ENCODE data around the gene PWP1. TPM values are rescaled to one million over a fixed set of nuclear protein-coding genes. Genes with fewer than 3 reads are reported as not detected.
"Not testable (repeated sequence)": the region's sequence is repeated elsewhere in the genome, so short reads cannot be mapped to it uniquely, and the experiment has no call there.

PWP1 gene
- total and polyA plus RNA-seq, 9 of the 15 experiments (the other 6 are each of a cell fraction or from before 2014, with no cell fraction given), result 61.6 to 401 (median 111) TPM

GRCh38 chr12:107705522-107705921, 19.9 kb downstream of the PWP1 start:
- H3K4me2 ChIP-seq (ENCODE audit: insufficient read depth, low read length); H3K9ac ChIP-seq (ENCODE audit: insufficient read depth in 1 of 2, low read depth in 2 of 2, low read length in 2 of 2); ATAC-seq; intact Hi-C loops (cut with micrococcal nuclease); H3K4me3 ChIP-seq; in situ Hi-C loops (cut with MboI); H3K9me3 ChIP-seq (replicated peaks; ENCODE audit: control insufficient read depth, insufficient read depth, low read depth, low read length); H4K20me1 ChIP-seq (replicated peaks; ENCODE audit: control insufficient read depth, insufficient read depth, low read length); H2AFZ ChIP-seq (ENCODE audit: low read depth, low read length); FAIRE-seq; POLR2A ChIA-PET; H3K4me1 ChIP-seq (replicated peaks in 1 of 2; ENCODE audit: control insufficient read depth in 2 of 2, insufficient read depth in 2 of 2, low read length in 2 of 2); BruUV-seq (replicated peaks); DNase-seq (ENCODE audit: extremely low read depth in 1 of 4, low spot score in 3 of 4); H3K9me1 ChIP-seq (ENCODE audit: control insufficient read depth, insufficient read depth, low read length); H3K27ac ChIP-seq (ENCODE audit: extremely low read depth, low read depth, low read length); H3K79me2 ChIP-seq (ENCODE audit: control insufficient read depth, insufficient read depth, low read length); CTCF ChIA-PET (ENCODE audit: low intra/inter-chr PET ratio); H3K27me3 ChIP-seq (ENCODE audit: control insufficient read depth in 2 of 2, insufficient read depth in 2 of 2, low read length in 2 of 2): not testable (repeated sequence)
- H3K36me3 ChIP-seq (ENCODE audit: control insufficient read depth, insufficient read depth, low read length), result peaks cover 80% of the 10 kb centered on the region
- 83% methylated on average over 4 of the region's 5 CpGs for WGBS (ENCODE audit: insufficient coverage, low coverage, missing lambda C conversion rate)

DNA sequence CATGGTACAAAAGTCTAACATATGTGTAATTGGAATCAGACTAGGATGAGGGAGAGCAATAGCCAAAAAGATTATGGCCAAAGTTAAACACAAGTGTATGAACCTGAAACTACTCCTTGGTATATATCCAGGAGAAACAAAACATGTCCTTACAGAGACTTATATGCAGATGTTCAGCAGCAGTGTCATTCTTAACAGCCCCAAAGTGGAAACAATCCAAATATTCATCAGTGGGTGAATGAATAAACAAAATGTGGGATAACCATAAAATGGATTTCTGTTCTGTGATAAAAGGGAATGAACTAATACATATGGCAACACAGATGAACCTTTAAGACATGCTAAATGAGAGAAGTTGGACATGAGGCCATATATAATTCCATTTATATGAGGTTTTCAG, 30.2 kb downstream of the PWP1 start:
- intact Hi-C loops (cut with micrococcal nuclease), result no loop called here
- Histone ChIP-seq H3K27ac (ENCODE audit: extremely low read depth, low read depth, low read length) (no peak overlapping the region), H2AFZ (ENCODE audit: low read depth, low read length) (no peak overlapping the region), H3K4me3 (no peak overlapping the region), H3K79me2 (ENCODE audit: control insufficient read depth, insufficient read depth, low read length) (no peaks in the 10 kb centered on the region), H3K9me1 (ENCODE audit: control insufficient read depth, insufficient read depth, low read length) (no peaks in the 10 kb centered on the region), H3K36me3 (ENCODE audit: control insufficient read depth, insufficient read depth, low read length) (peaks cover 51% of the 10 kb centered on the region), H3K9ac (ENCODE audit: insufficient read depth in 1 of 2, low read depth in 2 of 2, low read length in 2 of 2) (no peak overlapping the region), H3K4me2 (ENCODE audit: insufficient read depth, low read length) (no peak overlapping the region), H3K9me3 (replicated peaks; ENCODE audit: control insufficient read depth, insufficient read depth, low read depth, low read length) (no peaks in the 10 kb centered on the region), H3K27me3 (ENCODE audit: control insufficient read depth in 2 of 2, insufficient read depth in 2 of 2, low read length in 2 of 2) (no peaks in the 10 kb centered on the region), H3K4me1 (replicated peaks in 1 of 2; ENCODE audit: control insufficient read depth in 2 of 2, insufficient read depth in 2 of 2, low read length in 2 of 2) (no peaks in the 10 kb centered on the region), H4K20me1 (replicated peaks; ENCODE audit: control insufficient read depth, insufficient read depth, low read length) (no peaks in the 10 kb centered on the region)
- POLR2A ChIA-PET, result no interaction called here
- DNase-seq (ENCODE audit: extremely low read depth in 1 of 4, low spot score in 3 of 4) (no peak), FAIRE-seq (no peak), ATAC-seq (no peak)
- no TSS peak for BruUV-seq (replicated peaks)
- in situ Hi-C loops (cut with MboI), result no loop called here
- CTCF ChIA-PET (ENCODE audit: low intra/inter-chr PET ratio), result no interaction called here
- TF ChIP-seq ZNF24 (IDR thresholded peaks at IDR 0.05) (no peak), ZFP30 (CRISPR knock-in tag; IDR thresholded peaks at IDR 0.05; ENCODE audit: borderline replicate concordance) (no peak), ZNF75A (CRISPR knock-in tag; IDR thresholded peaks at IDR 0.05) (no peak), KLF6 (CRISPR knock-in tag; IDR thresholded peaks at IDR 0.05; ENCODE audit: borderline replicate concordance) (no peak), BRF1 (IDR thresholded peaks at IDR 0.05; ENCODE audit: borderline replicate concordance, extremely low read depth, insufficient read length) (no peak), HMGN3 (IDR thresholded peaks at IDR 0.05; ENCODE audit: borderline replicate concordance, extremely low read depth, insufficient read length, low read depth, low read length) (no peak), RBM17 (IDR thresholded peaks at IDR 0.05; ENCODE audit: borderline replicate concordance, low read depth, low read length) (no peak), EWSR1 (IDR thresholded peaks at IDR 0.05; ENCODE audit: borderline replicate concordance, low read depth, partially characterized antibody) (no peak), CBFB (CRISPR knock-in tag; IDR thresholded peaks at IDR 0.05) (no peak), CSDE1 (IDR thresholded peaks at IDR 0.05) (no peak), MAZ (CRISPR knock-in tag; conservative IDR thresholded peaks at IDR 0.05 in 1 of 2, IDR thresholded peaks at IDR 0.05 in 1 of 2) (no peak), FUS (optimal IDR thresholded peaks at IDR 0.05; ENCODE audit: low read depth, low read length) (no peak), HOXB6 (CRISPR knock-in tag; IDR thresholded peaks at IDR 0.05; ENCODE audit: borderline replicate concordance) (no peak), TBP (optimal IDR thresholded peaks at IDR 0.05; ENCODE audit: low read depth, low read length) (no peak), IRF9 (tag; IDR thresholded peaks at IDR 0.05) (no peak), COPS2 (conservative IDR thresholded peaks at IDR 0.05) (no peak), NRF1 (conservative IDR thresholded peaks at IDR 0.05 in 1 of 2, IDR thresholded peaks at IDR 0.05 in 1 of 2) (no peak)
